Caco-2 (cell line): ENCODE measurements around the gene RALGAPA2. TPM values are rescaled to one million over a fixed set of nuclear protein-coding genes. Genes with fewer than 3 reads are reported as not detected.

Source experiments
- BruUV-seq: library from RNA; stranded (reverse); fragments of 400-500 nt; replicated peaks from 2 replicates; lab custom pipeline; 2021; lab: Mats Ljungman, UMichigan
- CTCF ChIA-PET: fragments of 300-600 bp; sonication (Branson Sonifier 250); formaldehyde crosslinking; loops from one replicate; lab custom pipeline; 2022; ENCODE audit warnings: antibody characterized with exemption; lab: Charles Lee
- POLR2A ChIA-PET: fragments of 300-600 bp; sonication (Branson Sonifier 250); formaldehyde crosslinking; loops from one replicate; lab custom pipeline; 2022; ENCODE audit warnings: antibody characterized with exemption; lab: Charles Lee
- DNase-seq, 2 experiments: peaks; one replicate each; pipeline versions ENCODE4 v3.0.0 to v3.0.0-alpha.2; 2020 to 2022
- H3K27me3 ChIP-seq: replicated peaks from 2 replicates; pipeline ENCODE4 v1.6.0; 2011; ENCODE audit warnings: low read length; ENCODE audit not compliant: control insufficient read depth, insufficient read depth
- H3K36me3 ChIP-seq: 2 replicates; pipeline ENCODE4 v1.5.1; 2011; ENCODE audit warnings: low read length; ENCODE audit not compliant: control insufficient read depth, insufficient read depth
- H3K4me1 ChIP-seq: fragments of 250-450 bp; sonication (Bioruptor Pico); 2 replicates; pipeline ENCODE4 v1.5.1; 2020; ENCODE audit warnings: mild to moderate bottlenecking
- H3K4me3 ChIP-seq: 2 replicates; pipeline ENCODE4 v1.5.1; 2011; ENCODE audit warnings: low read depth, mild to moderate bottlenecking, control low read depth, low read length
- H3K9me3 ChIP-seq: fragments of 250-450 bp; sonication (Bioruptor Pico); 2 replicates; pipeline ENCODE4 v1.5.1; 2020; ENCODE audit warnings: mild to moderate bottlenecking, moderate library complexity
- H3K27ac Mint-ChIP-seq: one replicate; pipeline ENCODE4 v1.8.0; 2022; ENCODE audit warnings: mixed read lengths; ENCODE audit not compliant: unreplicated experiment
- H3K27me3 Mint-ChIP-seq: one replicate; pipeline ENCODE4 v1.8.0; 2022; ENCODE audit warnings: mixed read lengths; ENCODE audit not compliant: insufficient read depth, unreplicated experiment
- H3K36me3 Mint-ChIP-seq: one replicate; pipeline ENCODE4 v1.8.0; 2022; ENCODE audit warnings: mild to moderate bottlenecking, mixed read lengths; ENCODE audit not compliant: insufficient read depth, unreplicated experiment
- H3K4me1 Mint-ChIP-seq: one replicate; pipeline ENCODE4 v1.8.0; 2022; ENCODE audit warnings: low read depth, mixed read lengths; ENCODE audit not compliant: unreplicated experiment
- H3K4me3 Mint-ChIP-seq: one replicate; pipeline ENCODE4 v1.8.0; 2022; ENCODE audit warnings: mild to moderate bottlenecking, moderate library complexity, mixed read lengths; ENCODE audit not compliant: unreplicated experiment
- H3K9me3 Mint-ChIP-seq: one replicate; pipeline ENCODE4 v1.8.0; 2022; ENCODE audit warnings: mixed read lengths; ENCODE audit not compliant: unreplicated experiment
- CTCF ChIP-seq, 2 experiments: fragments of 200-600 bp in 1 of 2; IDR thresholded peaks; 1 replicate in 1 of 2; 2 replicates in 1 of 2; pipeline versions ENCODE4 v1.5.1 to v1.8.0; 2011 to 2022; ENCODE audit warnings: antibody characterized with exemption in 1 of 2, control low read depth in 1 of 2, inconsistent platforms in 1 of 2, low read depth in 1 of 2, low read length in 1 of 2, mild to moderate bottlenecking in 1 of 2, moderate library complexity in 1 of 2; ENCODE audit not compliant: insufficient read depth in 1 of 2, severe bottlenecking in 1 of 2, unreplicated experiment in 1 of 2
- intact Hi-C: fragments of 100-400 bp; cut with micrococcal nuclease; formaldehyde crosslinking; loops from one replicate; pipeline ENCODE4 v1.10.0; 2022; ENCODE audit not compliant: unreplicated experiment
- total RNA-seq: library from RNA; stranded (reverse); gene quantifications from 2 replicates; pipeline ENCODE4 v1.2.3, GENCODE V29; 2022

RALGAPA2 gene
- total RNA-seq, 1 experiment from 2014 or later: 17.3 TPM

GRCh38 chr20:20755674-20756319 is 43.4 kb upstream of the RALGAPA2 start:
- H3K9me3 Mint-ChIP-seq: no peaks in the 10 kb centered on the region
- no peaks in the 10 kb centered on the region for H3K4me1 ChIP-seq
- no TSS peak for BruUV-seq
- no peak overlapping the region for H3K27ac Mint-ChIP-seq
- H3K4me3 ChIP-seq: no peak overlapping the region
- no peak overlapping the region for H3K4me3 Mint-ChIP-seq
- peaks cover 19% of the 10 kb centered on the region for H3K27me3 Mint-ChIP-seq
- DNase-seq: no peak
- intact Hi-C loops: no loop called here
- no peaks in the 10 kb centered on the region for H3K4me1 Mint-ChIP-seq
- no peaks in the 10 kb centered on the region for H3K36me3 Mint-ChIP-seq
- no peaks in the 10 kb centered on the region for H3K9me3 ChIP-seq
- ChIA-PET CTCF (no interaction called here), POLR2A (no interaction called here)
- H3K36me3 ChIP-seq: no peaks in the 10 kb centered on the region
- TF ChIP-seq CTCF (IDR thresholded peaks at IDR 0.05; ENCODE audit: insufficient read depth in 1 of 2, low read depth in 1 of 2, low read length in 1 of 2, severe bottlenecking in 1 of 2, unreplicated experiment in 1 of 2): no peak
- no peaks in the 10 kb centered on the region for H3K27me3 ChIP-seq

- intact Hi-C loops: no loop called here
- CTCF ChIA-PET: interaction anchor here (0.6 kb wide), 1 partner anchor 766 kb away, joined by 3 read pairs; no protein-coding TSS in a partner anchor
- H3K36me3 Mint-ChIP-seq: no peaks in the 10 kb centered on the region
- BruUV-seq: no TSS peak
- POLR2A ChIA-PET: no interaction called here
- no peak for DNase-seq
- H3K9me3 Mint-ChIP-seq: no peaks in the 10 kb centered on the region
- no peak overlapping the region for H3K4me3 ChIP-seq
- H3K27me3 ChIP-seq: no peaks in the 10 kb centered on the region
- no peaks in the 10 kb centered on the region for H3K4me1 ChIP-seq
- TF ChIP-seq CTCF (IDR thresholded peaks at IDR 0.05; ENCODE audit: insufficient read depth in 1 of 2, low read depth in 1 of 2, low read length in 1 of 2, severe bottlenecking in 1 of 2, unreplicated experiment in 1 of 2): no peak
- no peak overlapping the region for H3K4me3 Mint-ChIP-seq
- no peaks in the 10 kb centered on the region for H3K9me3 ChIP-seq
- peaks cover 19% of the 10 kb centered on the region for H3K27me3 Mint-ChIP-seq
- H3K4me1 Mint-ChIP-seq: no peaks in the 10 kb centered on the region
- H3K27ac Mint-ChIP-seq: no peak overlapping the region
- H3K36me3 ChIP-seq: no peaks in the 10 kb centered on the region
Observed at GRCh38 chr20:20755231-20755630, 42.8 kb upstream of the RALGAPA2 start.

- Mint-ChIP-seq H3K27me3 (peaks cover 19% of the 10 kb centered on the region), H3K27ac (no peak overlapping the region), H3K4me3 (no peak overlapping the region), H3K4me1 (no peaks in the 10 kb centered on the region), H3K36me3 (no peaks in the 10 kb centered on the region), H3K9me3 (no peaks in the 10 kb centered on the region)
- BruUV-seq: no TSS peak
- Histone ChIP-seq H3K36me3 (no peaks in the 10 kb centered on the region), H3K9me3 (peaks cover 2% of the 10 kb centered on the region; the same call in 1 of the 2 replicates), H3K27me3 (no peaks in the 10 kb centered on the region), H3K4me1 (no peaks in the 10 kb centered on the region), H3K4me3 (no peak overlapping the region)
- no peak for DNase-seq
- CTCF ChIA-PET: interaction anchor here (0.6 kb wide), 1 partner anchor 767 kb away, joined by 3 read pairs; no protein-coding TSS in a partner anchor
- TF ChIP-seq CTCF (IDR thresholded peaks at IDR 0.05; ENCODE audit: insufficient read depth in 1 of 2, low read depth in 1 of 2, low read length in 1 of 2, severe bottlenecking in 1 of 2, unreplicated experiment in 1 of 2): no peak
- intact Hi-C loops: no loop called here
- POLR2A ChIA-PET: no interaction called here
Observed at GRCh38 chr20:20754714-20755113, 42.3 kb upstream of the RALGAPA2 start.
